ENCODE data around the gene KCNAB2.

DNA sequence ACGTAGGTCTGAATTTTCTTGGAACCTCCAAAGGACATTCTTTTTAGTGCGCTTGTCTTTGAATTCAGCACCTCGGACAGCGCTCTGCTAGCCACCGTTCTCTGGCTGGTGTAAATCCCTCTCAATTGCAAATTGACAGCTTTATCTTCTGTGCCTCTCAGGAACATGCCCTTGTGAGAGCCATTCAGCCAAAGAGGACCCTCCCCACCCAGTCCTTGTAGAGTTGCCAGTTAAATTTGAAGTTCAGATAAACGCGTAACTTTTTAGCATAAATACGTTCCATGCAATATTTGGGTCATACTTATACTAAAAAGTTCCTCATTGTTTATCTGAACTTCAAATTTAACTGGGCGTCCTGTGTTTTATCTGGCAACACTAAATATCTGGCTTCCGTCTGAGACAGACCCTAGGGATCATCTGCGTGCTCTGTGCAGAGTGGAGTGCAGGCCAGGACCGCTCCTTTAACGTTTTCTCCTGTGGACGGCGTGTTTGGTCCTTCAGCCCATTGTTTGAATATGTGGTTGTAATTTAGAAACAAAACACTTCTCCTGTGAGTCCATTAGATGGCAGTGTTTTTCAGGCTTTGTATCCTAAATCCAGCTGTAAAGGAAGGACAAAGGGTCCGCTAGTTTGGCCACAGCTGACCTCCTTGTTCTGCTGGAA is 7.0 kb downstream of the KCNAB2 start:
- TF ChIP-seq FOXM1 (IDR thresholded peaks at IDR 0.05; ENCODE audit: low read depth) = no peak
- peak; percentile 94 for TF ChIP-seq RAD21 (IDR thresholded peaks at IDR 0.05; ENCODE audit: low read length)
- TF ChIP-seq, protein P1, sequence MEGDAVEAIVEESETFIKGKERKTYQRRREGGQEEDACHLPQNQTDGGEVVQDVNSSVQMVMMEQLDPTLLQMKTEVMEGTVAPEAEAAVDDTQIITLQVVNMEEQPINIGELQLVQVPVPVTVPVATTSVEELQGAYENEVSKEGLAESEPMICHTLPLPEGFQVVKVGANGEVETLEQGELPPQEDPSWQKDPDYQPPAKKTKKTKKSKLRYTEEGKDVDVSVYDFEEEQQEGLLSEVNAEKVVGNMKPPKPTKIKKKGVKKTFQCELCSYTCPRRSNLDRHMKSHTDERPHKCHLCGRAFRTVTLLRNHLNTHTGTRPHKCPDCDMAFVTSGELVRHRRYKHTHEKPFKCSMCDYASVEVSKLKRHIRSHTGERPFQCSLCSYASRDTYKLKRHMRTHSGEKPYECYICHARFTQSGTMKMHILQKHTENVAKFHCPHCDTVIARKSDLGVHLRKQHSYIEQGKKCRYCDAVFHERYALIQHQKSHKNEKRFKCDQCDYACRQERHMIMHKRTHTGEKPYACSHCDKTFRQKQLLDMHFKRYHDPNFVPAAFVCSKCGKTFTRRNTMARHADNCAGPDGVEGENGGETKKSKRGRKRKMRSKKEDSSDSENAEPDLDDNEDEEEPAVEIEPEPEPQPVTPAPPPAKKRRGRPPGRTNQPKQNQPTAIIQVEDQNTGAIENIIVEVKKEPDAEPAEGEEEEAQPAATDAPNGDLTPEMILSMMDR (IDR thresholded peaks at IDR 0.05) = peak; percentile 62
- no peak for TF ChIP-seq NRF1 (IDR thresholded peaks at IDR 0.05; ENCODE audit: low read depth, low read length)
- TF ChIP-seq, protein P2, sequence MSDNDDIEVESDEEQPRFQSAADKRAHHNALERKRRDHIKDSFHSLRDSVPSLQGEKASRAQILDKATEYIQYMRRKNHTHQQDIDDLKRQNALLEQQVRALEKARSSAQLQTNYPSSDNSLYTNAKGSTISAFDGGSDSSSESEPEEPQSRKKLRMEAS (IDR thresholded peaks at IDR 0.05; ENCODE audit: low read depth) = no peak
- 0 out of 4 replicates have a peak, but pooled peaks of 1 of the 2 experiments have one; percentile 7 for TF ChIP-seq EP300 (IDR thresholded peaks at IDR 0.05; ENCODE audit: borderline replicate concordance in 1 of 2, low read depth in 1 of 2, low read length in 1 of 2)
- TF ChIP-seq, protein P3, sequence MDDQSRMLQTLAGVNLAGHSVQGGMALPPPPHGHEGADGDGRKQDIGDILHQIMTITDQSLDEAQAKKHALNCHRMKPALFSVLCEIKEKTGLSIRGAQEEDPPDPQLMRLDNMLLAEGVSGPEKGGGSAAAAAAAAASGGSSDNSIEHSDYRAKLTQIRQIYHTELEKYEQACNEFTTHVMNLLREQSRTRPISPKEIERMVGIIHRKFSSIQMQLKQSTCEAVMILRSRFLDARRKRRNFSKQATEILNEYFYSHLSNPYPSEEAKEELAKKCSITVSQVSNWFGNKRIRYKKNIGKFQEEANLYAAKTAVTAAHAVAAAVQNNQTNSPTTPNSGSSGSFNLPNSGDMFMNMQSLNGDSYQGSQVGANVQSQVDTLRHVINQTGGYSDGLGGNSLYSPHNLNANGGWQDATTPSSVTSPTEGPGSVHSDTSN (IDR thresholded peaks at IDR 0.05) = no peak
- TF ChIP-seq RFX5 (IDR thresholded peaks at IDR 0.05; ENCODE audit: low read length) = peak; percentile 36; the same call in 1 of the 2 replicates
